MM.1S (cell line): ENCODE data around the gene CRNKL1.
A peak's percentile ranks its signal among the peaks of the same experiment; 100 is the strongest.

Experiments used
- CTCF ChIP-seq: fragments of 300-600 bp; sonication (generic); IDR thresholded peaks from 2 replicates; pipeline ENCODE4 v1.5.1; 2016; ENCODE audit warnings: antibody characterized with exemption, low read length, mixed read lengths
- EZH2 ChIP-seq: fragments of 300-600 bp; sonication (generic); optimal IDR thresholded peaks from 2 replicates; pipeline ENCODE3; 2017; ENCODE audit warnings: low read depth, mild to moderate bottlenecking, antibody characterized with exemption, low read length, mixed read lengths

GRCh38 chr20:19995220-19995863 lies 56.9 kb downstream of the CRNKL1 start:
- TF ChIP-seq CTCF (peak; percentile 79), EZH2 (no peak)
